Stimulated activated CD8-positive, alpha-beta memory T cell treated with anti-CD3 and anti-CD28 coated beads, Interleukin-12 subunit alpha, Interleukin-12 subunit beta, amount 100 ng/mL, for 24 hours (primary cell): ENCODE measurements around the gene PLAC8.
"Not testable (repeated sequence)": the region's sequence is repeated elsewhere in the genome, so short reads cannot be mapped to it uniquely, and the experiment has no call there.

Experiments
- DNase-seq: peaks from one replicate; pipeline ENCODE4 v3.0.0-alpha.2; 2020; ENCODE audit errors: extremely low read depth

Gene PLAC8

GRCh38 chr4:83114576-83114975 is at the start of gene PLAC8:
TSS of gene PLAC8 (minus strand) at chr4:83114729. CDS start at chr4:83107921, 6,808 bp downstream.
- no peak for DNase-seq

GRCh38 chr4:83153417-83153816 is 38.9 kb upstream of the PLAC8 start:
- no peak for DNase-seq

- DNase-seq: no peak
Observed at GRCh38 chr4:83152746-83153145, 38.2 kb upstream of the PLAC8 start.

GRCh38 chr4:83151651-83152050 is 37.1 kb upstream of the PLAC8 start:
- DNase-seq: no peak

- DNase-seq: no peak
Observed at GRCh38 chr4:83150653-83151330, 36.3 kb upstream of the PLAC8 start.

GRCh38 chr4:83149865-83150652 is 35.5 kb upstream of the PLAC8 start:
- no peak for DNase-seq

GRCh38 chr4:83146841-83147240 is 32.3 kb upstream of the PLAC8 start:
- no peak for DNase-seq

- DNase-seq: not testable (repeated sequence)
Observed at GRCh38 chr4:83145776-83146175, 31.2 kb upstream of the PLAC8 start.

- no peak for DNase-seq
Observed at GRCh38 chr4:83139514-83140156, 25.1 kb upstream of the PLAC8 start.

- DNase-seq: no peak
Observed at GRCh38 chr4:83138946-83139345, 24.4 kb upstream of the PLAC8 start.

- no peak for DNase-seq
Observed at GRCh38 chr4:83132065-83132464, 17.5 kb upstream of the PLAC8 start.

GRCh38 chr4:83129264-83129663 is 14.7 kb upstream of the PLAC8 start:
- no peak for DNase-seq

GRCh38 chr4:83128240-83128929 is 13.9 kb upstream of the PLAC8 start:
- no peak for DNase-seq

- DNase-seq: no peak
Observed at GRCh38 chr4:83125738-83126141, 11.2 kb upstream of the PLAC8 start.

GRCh38 chr4:83124111-83124780 is 9.7 kb upstream of the PLAC8 start:
- no peak for DNase-seq

- no peak for DNase-seq
Observed at GRCh38 chr4:83121246-83121645, 6.7 kb upstream of the PLAC8 start.

- DNase-seq: no peak
Observed at GRCh38 chr4:83118869-83119268, 4.3 kb upstream of the PLAC8 start.

GRCh38 chr4:83115656-83116285 is 1.2 kb upstream of the PLAC8 start:
- no peak for DNase-seq

- no peak for DNase-seq
Observed at GRCh38 chr4:83115000-83115399, 471 bp upstream of the PLAC8 start.

- no peak for DNase-seq
Observed at GRCh38 chr4:83113429-83113786, 1.1 kb downstream of the PLAC8 start.
